Activated T-helper 1 cell treated with anti-CD3 and anti-CD28 coated beads, Interleukin-2, amount 50 U/mL, for 16 hours (primary cell): ENCODE data around the gene ZNF445.
"Not testable (repeated sequence)": the region's sequence is repeated elsewhere in the genome, so short reads cannot be mapped to it uniquely, and the experiment has no call there.

ENCODE experiments used
- DNase-seq, 2 donors: peaks; one replicate each; pipeline ENCODE4 v3.0.0-alpha.2; 2020; ENCODE audit warnings: low read depth in 1 of 2, low spot score in 1 of 2

Gene ZNF445

GRCh38 chr3:44477312-44478030, at the start of gene ZNF445:
ZNF445 (minus strand) TSS chr3:44477670; CDS start chr3:44455549, 22,121 bp downstream.
- peak; percentile 52 to 64 for DNase-seq

DNA sequence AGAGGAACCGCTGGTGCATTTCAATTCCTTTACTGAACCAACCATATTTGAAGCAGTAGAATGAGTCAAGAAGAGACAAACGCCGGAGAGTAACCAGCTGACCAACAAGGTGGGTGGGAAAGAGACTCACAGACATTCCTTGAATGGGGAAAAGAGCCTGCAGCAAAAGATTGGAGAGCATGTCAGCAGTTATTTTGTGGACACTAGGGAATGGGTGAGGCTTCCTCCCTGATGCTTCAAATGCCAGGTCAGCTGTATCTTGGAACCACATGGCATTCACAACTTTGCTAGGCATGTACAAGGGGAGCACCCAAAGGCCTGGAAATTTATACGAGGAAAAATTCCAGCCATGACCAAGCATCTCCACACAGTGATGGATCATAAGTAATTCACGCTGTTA, 47.6 kb upstream of the ZNF445 start:
- no peak for DNase-seq

DNA sequence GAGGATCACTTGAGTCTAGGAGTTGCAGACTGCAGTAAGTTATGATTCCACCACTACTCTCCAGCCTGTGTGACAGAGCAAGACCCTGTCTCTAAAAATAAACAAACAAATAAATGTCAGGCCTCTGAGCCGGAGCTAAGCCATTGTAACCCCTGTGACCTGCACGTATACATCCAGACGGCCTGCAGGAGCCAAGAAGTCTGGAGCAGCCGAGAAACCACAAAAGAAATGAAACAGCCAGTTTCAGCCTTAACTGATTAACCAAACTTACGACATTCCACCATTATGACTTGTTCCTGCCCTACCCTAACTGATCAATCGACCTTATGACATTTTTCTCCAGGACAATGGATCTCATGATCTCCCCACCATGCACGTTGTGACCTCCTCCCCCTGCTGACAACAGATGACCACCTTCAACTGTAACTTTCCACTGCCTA, 45.0 kb upstream of the ZNF445 start:
- DNase-seq: no peak

DNA sequence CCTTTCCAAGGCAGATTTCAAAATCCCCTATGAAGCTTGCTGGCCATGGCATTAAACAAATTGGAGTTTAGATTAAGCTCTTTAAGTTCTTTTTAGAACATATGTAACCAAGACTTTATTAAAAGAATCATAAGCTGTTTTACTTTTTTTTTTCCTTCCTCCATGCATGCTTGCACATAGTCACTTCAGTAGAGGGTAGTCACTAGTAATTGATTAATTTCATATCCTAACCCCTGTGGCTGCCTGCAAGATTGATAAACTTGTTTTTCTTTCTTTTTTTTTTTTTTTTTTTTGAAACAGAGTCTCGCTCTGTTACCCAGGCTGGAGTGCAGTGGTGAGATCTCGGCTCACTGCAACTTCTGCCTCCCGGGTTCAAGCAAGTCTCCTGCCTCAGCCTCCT, 44.3 kb upstream of the ZNF445 start:
- no peak for DNase-seq

GRCh38 chr3:44518782-44519156, 41.3 kb upstream of the ZNF445 start:
- no peak for DNase-seq

DNA sequence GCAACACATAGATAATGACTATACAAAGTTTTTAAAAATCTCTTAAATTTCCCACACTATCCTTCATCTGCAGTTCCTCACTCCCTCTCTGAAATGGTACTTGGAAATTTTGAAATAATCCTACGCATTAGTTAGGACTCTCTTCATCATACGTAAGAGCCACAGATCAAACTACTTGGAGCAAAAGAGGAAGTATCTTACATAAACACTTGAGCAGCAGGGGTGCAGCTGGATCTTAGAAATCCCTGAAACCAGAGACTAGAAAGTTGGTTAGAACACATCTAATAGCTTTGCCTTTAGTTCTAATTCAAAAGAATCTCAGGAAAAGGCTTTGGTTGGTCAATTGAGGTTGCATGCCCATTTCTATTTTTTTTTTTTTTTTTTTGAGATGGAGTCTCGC, 38.8 kb upstream of the ZNF445 start:
- DNase-seq: no peak

GRCh38 chr3:44513513-44513912, 36.0 kb upstream of the ZNF445 start:
- DNase-seq: no peak

- no peak for DNase-seq
Observed at GRCh38 chr3:44511238-44511566, 33.7 kb upstream of the ZNF445 start.

DNA sequence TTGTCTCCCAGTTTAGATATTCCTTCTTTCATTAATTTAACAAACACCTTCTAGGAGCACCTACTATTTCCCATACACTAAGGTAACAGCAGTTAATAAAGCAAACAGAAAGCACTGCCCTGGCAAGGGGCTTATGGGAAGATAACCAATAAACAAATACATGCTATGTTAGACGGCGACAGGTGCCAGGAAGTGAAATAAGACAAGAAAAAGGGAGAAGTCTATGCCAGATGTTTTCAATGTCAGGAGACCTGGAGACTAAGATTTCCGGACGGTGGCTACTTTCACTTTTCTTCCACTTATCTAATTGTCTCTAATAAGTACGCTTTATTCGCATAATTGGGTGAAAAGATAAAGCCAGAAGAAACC, 32.5 kb upstream of the ZNF445 start:
- DNase-seq: no peak

DNA sequence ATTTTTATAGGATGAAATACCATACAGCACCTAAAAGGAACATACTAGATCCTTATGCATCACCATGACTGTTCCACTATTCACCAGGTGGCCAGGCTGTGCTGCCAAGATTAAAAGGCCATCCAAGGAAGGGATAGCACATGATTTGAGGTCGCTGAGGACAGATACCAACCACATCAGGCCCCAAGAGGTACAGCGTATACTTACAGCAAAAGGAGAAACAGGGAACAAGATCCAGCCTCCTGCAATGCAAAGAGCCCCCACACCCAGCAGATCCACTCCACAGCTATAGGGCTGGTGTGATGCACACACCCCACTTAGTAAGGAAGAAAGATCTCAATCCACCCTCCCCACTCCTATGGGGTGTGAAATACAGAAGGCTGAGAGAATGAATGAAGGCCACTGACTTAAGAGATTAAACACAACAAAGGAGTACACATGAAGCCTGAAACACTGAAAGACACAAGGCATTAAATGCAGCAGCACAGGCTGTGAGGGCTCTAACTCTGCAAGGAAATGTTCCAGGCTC, 32.0 kb upstream of the ZNF445 start:
- no peak for DNase-seq

DNA sequence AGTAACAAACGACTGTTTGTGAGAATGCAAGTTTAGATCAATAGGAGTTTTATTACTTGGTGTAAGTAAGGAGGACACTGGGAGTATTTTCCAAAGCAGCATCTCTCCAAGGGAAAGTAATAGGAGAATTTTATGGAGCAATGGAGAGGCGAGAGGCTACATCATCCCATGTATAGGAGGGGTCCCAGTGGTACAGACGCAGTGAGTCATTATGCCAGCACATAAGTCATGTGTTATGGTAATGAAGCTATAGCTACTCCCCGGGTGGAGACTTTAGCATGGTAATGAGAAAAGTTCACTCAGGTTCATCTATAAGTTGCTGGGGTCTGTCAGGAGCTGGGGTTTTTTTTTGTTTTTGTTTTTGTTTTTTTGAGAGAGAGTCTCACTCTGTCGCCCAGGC, 29.5 kb upstream of the ZNF445 start:
- DNase-seq: no peak

GRCh38 chr3:44506556-44506955, 29.1 kb upstream of the ZNF445 start:
- DNase-seq: no peak

GRCh38 chr3:44504566-44504965, 27.1 kb upstream of the ZNF445 start:
- no peak for DNase-seq

GRCh38 chr3:44503178-44503577, 25.7 kb upstream of the ZNF445 start:
- not testable (repeated sequence) for DNase-seq

DNA sequence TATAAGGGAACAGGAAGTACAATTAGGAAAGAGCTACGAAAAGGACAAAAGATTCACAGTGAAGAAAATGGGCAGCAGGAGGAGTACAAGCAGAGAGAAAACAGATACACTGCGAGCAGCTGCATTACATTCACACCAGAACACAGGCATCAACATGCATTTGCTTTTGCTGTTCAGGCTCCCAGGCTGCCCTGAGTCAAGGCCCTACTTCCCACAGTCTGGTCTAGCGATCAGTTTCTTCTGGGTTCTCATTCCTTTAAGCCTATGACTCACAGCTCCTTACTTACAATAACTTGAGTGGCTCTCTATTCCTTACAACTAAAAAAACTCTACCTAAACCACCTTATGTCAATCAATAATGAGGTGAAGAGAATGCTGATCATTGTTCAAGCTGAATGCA, 24.5 kb upstream of the ZNF445 start:
- DNase-seq: no peak

- DNase-seq: not testable (repeated sequence)
Observed at GRCh38 chr3:44499899-44500168, 22.4 kb upstream of the ZNF445 start.

DNA sequence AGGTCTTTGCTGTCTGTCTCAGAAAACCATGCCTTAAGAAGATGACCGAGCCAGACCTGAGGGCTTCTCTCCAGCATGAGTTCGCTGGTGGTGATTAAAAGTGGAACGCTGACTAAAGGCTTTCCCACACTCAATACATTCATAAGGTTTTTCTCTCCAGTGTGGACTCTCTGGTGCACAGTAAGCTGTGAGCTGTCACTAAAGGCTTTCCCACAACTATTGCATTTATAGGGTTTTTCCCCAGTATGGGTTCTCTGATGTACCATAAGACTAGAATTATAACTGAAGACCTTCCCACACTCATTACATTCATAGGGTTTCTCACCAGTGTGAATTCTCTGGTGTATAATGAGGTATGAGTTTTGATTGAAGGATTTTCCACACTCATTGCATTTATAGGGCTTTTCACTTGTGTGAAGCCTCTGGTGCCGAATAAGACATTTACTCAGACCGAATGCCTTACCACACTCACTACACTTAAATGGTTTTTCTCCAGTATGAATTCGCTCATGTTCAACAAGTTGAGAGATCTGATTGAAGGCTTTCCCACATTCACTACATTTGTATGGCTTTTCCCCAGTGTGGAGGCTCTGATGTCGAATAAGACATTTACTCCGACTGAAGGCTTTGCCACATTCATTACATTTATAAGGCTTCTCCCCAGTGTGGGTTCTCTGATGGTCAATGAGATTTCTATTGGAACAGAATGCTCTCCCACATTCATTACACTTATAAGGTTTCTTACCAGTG, 21.9 kb upstream of the ZNF445 start:
- DNase-seq: no peak

DNA sequence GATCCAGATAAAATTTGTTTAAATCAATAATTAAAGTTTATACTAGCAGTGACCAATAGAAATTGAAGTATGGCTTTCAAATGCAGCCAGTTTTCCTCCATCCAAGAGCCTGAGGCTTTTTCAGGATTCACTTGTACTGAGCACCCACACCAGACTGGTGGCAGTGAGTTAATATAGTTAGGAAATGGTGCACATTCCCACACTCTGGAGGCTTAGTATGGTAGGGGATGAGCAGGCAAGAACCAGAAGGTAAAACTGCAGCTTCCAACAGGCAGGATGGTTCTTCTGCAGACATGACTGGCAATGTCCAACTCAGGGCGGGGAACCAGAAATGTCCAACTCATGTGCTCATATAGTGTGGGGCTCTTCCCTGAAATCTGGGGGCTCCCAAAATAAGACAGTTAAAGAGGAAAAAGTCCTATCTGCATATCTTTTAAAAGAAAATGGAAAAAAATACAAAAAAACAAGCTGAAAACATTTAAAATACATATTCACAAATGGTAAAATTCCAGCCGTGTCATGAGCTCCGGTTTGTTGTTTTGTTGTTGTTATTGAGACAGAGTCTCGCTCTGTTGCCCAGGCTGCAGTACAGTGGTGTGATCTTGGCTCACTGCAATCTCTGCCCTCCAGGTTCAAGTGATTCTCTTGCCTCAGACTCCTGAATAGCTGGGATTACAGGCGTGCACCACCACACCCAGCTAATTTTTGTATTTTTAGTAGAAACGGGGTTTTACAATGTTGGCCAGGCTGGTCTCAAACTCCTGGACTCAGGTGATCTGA, 18.4 kb upstream of the ZNF445 start:
- DNase-seq: no peak

- DNase-seq: no peak
Observed at GRCh38 chr3:44492496-44492895, 15.0 kb upstream of the ZNF445 start.

- DNase-seq: no peak
Observed at GRCh38 chr3:44482721-44483120, 5.3 kb upstream of the ZNF445 start.

- DNase-seq: no peak
Observed at GRCh38 chr3:44478606-44479094, 1.2 kb upstream of the ZNF445 start.

- no peak for DNase-seq
Observed at GRCh38 chr3:44478055-44478468, 592 bp upstream of the ZNF445 start.
